ENCODE results near the gene OR9Q1. TPM values are rescaled to one million over a fixed set of nuclear protein-coding genes. Genes with fewer than 3 reads are reported as not detected.

The OR9Q1 gene
- total RNA-seq, 2 donors from 2014 or later, result not detected

Other genes with a start within 250 kb of the OR9Q1 start
- not detected for gene OR6Q1, start 7.1 kb downstream of the OR9Q1 start, total RNA-seq
- not detected for gene OR9I1, start 101.6 kb downstream of the OR9Q1 start, total RNA-seq
- gene OR9Q2, start 165.2 kb downstream of the OR9Q1 start, total RNA-seq, result not detected
- not detected for gene OR1S2, start 180.3 kb downstream of the OR9Q1 start, total RNA-seq
- not detected for gene OR1S1, start 188.8 kb downstream of the OR9Q1 start, total RNA-seq
- not detected for gene OR10Q1, start 205.0 kb downstream of the OR9Q1 start, total RNA-seq
- not detected for gene OR10W1, start 244.4 kb downstream of the OR9Q1 start, total RNA-seq

All from T-helper 17 cell (primary cell).